ENCODE measurements around the gene DENND1A.
"Not testable (repeated sequence)": the region's sequence is repeated elsewhere in the genome, so short reads cannot be mapped to it uniquely, and the experiment has no call there.

DENND1A gene

DNA sequence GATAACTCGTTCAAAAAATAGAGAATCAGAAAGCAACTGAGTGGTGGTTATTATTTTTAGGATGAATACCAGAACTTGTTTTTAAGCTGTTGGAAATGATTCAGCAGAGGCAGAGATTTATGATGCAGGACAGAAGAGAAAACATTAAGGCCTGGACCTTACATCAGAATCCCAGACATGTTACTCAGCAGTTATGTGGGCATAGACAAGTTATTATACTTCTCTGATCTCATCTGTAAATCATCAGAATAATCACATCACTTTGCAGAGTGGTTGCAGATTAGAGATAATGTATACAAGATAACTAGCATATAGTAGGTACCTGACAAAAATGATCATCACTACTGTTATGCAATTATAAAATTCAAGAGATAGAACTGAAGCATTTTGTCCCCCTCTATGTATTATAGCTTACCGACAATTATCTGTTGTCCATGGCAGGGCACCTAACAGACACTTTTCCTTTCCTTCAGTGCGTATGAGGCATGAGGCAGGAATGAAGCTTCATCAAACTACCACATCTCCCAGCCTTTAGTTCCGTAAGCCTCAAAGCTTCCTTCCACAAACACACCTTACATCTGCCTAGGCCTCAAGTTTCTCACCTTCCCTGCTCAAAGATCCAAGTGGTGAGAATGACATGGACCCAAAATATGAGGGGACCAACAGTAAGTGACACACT lies 165.9 kb downstream of the DENND1A start:
- no peak for DNase-seq (ENCODE audit: low read depth)

DNA sequence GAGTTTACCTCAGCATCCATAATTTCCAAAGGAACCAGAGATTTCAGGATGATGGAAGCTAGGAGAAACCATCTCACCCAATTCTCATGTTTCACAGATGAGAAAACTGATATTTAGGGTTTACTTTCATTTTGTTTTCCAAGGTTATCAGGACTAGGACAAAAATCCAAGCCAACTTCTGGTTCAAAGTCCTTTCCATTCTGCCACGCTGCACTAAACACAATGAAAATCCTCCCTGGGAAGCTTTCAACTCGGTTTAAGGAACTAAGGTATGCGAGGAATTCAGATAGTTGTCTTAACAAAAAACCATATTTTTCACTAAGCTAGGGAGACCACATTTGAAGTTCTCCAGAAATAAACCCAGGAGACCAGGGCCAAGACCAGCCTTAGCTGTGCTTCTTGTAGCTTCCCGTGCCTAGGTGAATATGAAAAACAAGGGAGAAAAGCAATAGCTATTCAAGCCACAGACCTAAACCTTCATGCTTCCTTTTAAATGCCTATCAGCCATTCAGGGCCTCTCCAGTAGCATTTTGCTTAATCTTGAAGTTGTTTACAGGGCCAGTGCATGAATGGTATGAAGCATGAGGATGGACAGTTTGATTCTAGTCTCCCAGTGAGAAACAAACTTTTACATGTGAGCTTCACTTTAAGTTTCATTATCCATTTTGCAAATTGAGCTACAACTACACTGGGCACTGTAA lies 167.9 kb downstream of the DENND1A start:
- DNase-seq (ENCODE audit: low read depth): no peak

DNA sequence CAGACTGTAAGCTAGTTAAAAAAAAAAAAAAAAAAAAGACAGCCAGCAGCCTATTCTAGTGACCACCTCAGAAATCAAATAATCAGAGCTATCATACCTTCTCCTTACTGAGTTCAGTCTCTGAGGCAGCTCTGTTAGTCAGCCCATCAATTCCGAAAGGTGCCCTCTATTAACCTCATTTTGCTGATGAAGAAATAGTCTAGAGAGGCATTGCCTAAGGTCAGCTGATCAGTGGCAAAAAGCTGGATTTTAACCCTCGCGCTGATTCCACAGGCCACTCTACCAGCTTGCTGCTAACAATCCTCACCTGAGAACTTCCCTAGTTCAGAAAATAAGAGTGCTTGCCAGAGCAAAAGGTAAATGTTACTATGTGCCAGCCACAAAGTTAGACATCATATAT lies 172.0 kb downstream of the DENND1A start:
- DNase-seq (ENCODE audit: low read depth): no peak

DNA sequence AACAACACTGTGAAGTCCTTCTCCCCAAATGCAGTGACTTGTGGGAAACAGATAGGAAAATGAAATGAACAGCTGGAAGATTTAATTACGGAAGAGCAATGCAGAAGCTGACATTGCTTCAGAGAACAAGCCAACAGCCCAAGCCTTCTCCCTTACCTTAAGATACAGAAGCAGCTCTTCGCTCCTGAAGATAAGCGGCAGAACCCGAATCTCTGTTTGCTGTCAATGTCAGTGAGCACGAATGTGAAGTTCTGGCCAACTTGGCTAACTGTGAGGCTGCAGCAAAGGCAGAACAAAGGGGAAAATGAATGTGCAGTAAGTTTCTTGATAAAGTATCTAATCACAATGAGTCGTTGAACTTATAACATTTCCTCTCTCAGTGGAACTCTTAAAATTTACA lies 172.4 kb downstream of the DENND1A start:
- no peak for DNase-seq (ENCODE audit: low read depth)

DNA sequence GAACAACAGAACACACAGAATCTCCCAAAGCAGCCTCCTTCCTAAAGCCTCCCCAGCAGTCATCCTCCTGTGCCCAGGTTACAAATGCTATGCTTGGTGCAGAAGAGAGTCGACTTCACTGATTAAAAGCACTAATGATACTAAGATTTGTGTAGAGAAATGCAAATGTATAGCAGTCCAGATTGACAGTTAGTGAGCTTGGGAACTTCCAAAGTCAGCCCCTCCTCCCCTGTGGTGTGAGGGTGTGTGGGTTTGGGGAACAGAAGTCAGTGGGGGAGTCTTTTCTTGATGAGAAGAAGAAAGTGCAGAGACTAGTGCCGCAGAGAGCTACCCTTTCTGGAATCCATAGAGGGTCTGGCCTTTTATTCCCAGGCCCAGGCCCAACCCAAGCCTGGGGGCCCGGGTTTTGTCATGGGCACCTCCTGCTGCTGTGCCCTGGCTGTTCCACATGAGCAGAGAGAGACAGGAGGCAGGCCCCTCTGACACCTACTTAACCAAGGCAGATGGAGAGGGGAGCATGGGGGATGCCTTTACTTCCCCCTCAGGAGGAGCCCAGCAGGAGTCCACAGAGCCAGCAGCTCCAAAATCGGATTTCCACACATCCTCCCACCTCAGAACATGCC lies 173.3 kb downstream of the DENND1A start:
- DNase-seq (ENCODE audit: low read depth): no peak

DNA sequence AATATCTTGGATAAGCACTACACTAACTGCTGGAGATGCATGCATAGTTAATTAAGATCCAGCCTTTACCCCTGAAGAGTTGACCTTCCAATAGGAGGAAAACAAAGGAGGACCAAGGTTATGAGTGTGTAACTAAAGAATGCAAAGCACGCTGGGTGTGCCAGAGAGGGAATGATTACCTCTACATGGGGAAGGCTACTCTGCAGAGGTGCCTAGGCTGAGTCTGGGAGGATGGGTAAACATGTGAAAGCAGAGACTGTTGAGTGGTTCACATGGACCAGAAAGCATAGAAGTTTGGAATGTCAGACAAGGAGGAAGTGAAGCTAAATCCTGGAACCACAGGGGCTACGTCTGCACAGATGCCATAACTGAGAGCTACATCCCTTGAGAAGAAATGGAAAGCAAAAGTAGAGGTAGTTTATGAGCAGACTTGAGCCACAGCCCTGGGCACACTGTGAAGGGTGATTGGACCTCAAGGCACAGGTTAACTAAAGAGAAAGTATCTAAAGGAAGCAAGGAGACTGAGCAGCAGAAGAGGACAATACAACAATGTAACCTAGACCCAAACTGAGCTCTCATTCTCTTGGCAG lies 176.2 kb downstream of the DENND1A start:
- no peak for DNase-seq (ENCODE audit: low read depth)

DNA sequence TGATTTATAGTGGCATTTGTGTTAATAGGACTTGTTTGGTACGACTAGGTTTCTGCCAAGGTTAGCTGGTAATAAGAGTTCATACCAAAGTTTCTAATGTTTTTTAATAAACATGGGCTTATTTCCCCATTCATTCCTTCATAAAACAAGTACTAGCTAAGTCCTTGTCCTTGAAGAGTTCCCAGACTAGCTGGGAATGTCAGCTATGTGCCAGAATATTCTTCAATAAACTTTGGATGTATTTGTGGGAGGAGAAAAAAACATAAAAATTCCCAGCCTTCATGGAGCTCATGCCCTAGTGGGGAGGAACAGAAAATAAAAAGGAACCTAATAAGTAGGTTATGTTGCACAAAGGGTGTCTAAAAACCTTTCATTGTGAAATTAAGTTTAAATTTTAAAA lies 176.9 kb downstream of the DENND1A start:
- DNase-seq (ENCODE audit: low read depth): no peak

DNA sequence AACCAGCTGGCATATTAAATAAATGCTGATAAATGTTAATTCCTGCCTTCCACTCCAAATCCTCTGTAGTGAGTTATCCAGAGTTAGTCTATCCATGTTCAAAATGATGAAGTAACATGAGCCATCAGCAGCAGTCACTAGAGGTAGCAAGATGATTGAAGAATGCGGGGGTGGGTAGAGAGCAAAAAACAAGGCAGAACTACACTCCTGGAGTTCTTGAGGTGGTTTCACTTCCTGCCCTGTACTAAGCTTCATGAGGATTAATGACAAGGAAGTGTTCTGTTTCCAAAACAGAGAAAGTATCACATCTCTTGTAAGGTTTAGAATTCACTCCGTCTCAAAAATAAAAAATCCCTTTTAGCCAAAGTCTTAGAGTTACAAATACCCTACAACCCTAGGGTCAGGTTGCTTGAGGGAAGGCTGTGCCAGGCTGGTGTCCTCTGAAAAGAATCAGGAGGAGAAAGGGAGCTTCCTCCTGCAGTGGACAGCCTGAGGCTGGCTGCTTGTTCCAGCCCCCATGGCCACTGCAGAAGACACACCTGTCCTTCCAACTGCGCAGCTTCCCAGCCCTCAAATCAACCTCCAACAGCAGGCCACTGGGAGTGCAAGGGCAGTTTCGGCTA lies 180.2 kb downstream of the DENND1A start:
- DNase-seq (ENCODE audit: low read depth): no peak

DNA sequence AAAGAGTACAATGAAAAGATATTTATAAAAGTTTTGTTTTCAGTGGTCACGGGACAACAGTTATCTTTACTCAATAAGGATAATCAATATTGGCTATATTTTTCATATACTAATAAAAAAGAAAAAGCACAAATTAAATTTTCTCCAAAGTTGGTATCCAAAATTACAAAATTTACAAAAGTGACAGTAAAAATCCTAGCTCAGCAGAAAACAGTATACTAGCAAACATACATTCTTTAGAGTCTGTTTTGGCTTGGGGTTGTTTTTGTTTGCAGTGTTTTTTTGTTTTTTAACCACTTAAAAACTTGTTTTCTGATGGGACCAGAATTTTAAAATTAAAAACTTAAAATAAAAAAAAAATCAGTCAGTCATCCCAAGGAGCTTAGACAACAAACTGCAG lies 183.2 kb downstream of the DENND1A start:
- DNase-seq (ENCODE audit: low read depth): no peak

DNA sequence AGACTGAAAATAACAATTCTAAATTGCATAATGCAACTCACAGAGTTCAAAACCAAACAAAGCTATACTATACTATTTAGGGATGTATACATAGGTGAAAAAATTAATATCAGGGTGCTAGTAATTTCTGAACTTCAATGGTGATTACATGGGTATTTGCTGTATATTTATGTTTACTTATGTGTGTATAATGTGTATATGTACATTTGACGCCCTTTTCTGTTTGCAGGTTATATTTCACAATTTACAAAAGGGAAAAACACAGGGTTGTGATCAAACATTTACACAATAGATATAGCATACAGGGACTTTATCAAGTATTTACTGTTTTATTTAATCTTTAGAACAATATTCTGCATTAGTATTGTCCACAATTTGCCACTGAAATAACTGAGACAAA lies 184.0 kb downstream of the DENND1A start:
- DNase-seq (ENCODE audit: low read depth): no peak

DNA sequence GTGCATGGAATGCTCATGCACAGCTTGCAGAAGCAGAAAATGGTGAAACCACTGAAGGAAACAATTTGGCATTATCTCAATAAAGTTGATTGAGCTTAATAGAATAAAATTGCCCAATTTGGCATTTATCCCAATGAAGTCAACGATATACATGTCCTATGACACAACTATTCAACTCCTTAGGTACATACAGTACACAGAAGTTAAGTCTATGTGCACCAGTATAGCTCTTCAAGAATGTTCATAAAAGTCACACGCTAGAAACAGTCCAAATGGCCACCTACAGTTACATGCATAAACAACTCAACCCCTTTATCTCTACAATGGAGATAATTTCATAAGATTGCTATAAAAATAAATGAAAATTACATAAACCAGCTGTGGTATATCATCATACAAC lies 184.5 kb downstream of the DENND1A start:
- no peak for DNase-seq (ENCODE audit: low read depth)

DNA sequence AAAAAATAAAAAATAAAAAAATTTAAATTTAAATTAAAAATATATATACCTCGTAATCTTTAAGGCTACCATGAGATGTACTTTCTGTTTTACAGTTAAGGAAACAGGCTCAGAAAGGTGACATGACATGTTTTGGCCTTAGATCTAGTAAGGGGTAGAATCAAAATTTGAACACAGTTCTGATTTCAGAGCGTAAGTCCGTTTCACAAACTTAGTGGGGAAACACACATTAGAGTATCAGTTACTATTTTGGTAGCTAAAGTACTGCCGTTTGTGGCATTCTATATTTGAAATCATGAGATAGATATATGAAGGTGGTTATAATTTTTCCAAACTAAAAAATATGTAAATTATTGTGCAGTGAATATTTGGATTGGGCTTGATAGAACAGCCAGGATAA lies 186.2 kb downstream of the DENND1A start:
- DNase-seq (ENCODE audit: low read depth): no peak

DNA sequence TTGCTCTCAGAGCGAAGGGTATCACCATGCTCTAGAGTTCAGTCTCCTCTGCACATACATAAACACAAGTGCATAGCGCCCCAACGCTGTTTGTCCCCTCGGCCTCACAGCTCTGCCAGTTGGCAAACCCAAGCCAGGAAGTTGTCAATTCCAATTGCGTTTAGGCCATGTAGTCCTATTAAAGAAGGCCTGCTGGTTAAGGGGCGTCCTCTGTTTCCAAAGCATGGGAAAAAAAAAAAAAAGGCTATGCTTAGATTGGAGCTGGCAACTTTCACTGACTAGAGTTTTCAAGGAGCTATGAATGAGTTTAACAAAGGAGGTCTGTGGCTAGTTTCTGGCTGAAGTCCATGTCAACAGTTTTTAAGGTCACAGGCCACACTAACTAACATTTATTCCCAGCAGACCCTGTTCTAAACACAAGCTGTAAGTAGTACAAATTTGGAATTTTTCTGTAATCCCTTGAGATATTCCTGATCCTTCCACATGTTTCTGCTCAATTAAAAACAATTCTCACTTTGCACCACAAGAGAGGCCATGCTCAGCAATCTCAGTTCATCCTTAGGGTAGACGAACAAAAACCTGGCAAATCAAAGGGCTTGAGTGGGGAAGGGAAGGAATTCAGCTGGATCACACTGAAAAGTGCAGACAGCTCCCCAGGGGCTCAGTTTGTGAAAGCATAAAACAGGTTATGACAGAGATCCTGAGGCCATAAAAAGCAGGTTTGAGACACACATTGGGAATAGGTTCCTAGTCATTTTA lies 187.7 kb downstream of the DENND1A start:
- DNase-seq (ENCODE audit: low read depth): no peak

DNA sequence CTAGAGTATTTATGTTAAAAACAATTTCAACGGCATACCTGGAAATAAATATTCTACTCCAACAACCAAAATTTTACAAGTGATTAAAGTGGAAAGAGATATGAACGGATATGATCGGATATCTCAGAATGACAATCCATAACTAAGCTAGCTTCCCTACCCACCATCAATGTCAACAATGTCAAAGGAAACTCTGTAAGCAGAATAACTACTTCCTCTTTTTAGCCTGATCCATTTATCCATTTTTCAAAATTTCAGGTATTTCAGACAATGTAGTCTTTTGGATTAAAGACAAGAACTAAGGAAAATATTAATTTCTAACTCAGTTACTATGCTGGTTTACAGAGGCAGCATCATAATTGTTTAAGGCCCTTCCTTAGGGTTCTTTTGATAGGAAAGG lies 188.7 kb downstream of the DENND1A start:
- no peak for DNase-seq (ENCODE audit: low read depth)

DNA sequence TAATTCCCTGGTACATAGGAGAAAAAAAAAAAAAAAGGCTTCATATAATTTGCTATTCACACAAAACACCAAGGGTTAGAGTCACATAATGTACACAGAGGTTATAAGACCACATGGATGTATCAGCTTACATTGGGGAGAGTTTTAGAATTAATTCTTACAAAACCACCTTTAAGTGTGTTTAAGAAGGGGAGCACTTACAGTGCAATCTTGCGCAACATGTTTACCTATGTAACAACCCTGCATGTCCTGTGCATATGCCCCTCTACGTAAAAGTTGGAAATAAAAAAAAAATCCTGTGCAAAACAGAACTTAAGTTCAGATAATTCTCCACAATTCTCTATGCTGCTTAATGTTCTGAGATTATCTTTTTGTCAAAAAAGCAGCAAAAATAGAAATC lies 190.0 kb downstream of the DENND1A start:
- DNase-seq (ENCODE audit: low read depth): no peak

DNA sequence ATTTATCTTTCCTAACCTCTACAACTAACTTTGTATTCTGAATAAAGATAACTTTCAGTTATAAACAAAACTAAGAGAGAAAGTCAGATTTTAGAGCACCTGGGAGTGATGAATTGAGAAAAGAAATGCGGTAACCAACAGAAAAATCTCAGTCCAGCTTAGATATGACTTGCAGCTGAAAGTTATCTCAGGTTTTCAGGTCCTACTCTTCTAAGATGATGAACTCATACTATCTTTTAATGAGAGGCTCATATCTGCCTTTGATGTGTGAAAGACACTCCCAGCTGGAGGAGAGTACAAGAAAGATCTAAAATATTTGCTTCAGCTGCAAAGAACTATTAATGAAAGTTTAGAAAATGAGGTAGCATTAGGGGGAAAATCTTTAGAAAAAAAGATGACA lies 190.5 kb downstream of the DENND1A start:
- DNase-seq (ENCODE audit: low read depth): no peak

DNA sequence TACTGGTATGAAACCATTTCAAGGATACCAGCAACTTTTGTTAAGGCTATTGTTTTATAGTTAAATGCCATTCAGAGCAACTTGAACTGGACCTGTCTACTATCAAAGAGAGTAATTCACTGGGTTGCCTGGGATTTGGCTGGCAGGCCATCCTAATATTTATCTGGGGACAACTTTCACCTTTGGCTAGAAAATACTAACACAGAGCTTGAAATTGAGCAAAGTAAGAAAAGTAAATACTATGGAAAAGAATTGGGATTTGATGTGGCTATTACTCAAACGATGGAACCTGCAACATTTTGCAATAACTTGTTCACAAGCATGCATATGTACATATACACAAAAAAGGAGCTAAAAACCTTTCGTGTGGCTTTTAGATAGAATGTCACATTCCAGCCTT lies 191.3 kb downstream of the DENND1A start:
- DNase-seq (ENCODE audit: low read depth): no peak

DNA sequence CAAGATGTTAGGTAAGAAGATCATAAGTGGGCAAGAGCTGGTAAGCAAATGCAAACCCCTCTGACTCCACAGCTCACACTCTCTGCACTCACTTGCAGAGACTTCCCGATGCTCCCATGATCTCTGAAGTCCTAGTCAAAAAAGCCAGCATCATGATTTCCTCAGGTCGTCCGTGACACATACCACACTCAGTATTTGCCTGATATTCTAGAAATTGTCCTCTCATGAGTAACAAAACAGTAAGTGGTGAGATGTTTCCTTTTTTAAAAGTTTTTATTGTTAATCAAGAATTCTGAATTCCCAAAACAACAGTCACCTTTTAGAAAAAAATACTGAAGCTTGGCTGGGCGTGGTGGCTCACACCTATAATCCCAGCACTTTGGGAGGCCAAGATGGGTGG lies 194.6 kb downstream of the DENND1A start:
- DNase-seq (ENCODE audit: low read depth): no peak

DNA sequence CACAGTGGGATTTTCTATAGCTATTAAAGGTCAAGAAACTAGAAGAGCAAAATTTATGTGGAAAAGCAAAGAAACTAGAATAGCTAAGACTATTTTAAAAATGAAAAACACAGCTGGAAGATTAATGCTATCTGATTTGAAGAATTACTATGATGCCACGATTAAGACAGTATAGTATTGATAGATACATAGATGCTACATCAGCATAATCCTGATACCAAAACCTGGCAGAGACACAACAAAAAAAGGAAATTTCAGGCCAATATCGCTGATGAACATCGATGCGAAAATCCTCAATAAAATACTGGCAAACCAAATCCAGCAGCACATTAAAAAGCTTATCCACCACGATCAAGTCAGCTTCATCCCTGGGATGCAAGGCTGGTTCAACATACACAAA lies 201.4 kb downstream of the DENND1A start:
- not testable (repeated sequence) for DNase-seq (ENCODE audit: low read depth)

DNA sequence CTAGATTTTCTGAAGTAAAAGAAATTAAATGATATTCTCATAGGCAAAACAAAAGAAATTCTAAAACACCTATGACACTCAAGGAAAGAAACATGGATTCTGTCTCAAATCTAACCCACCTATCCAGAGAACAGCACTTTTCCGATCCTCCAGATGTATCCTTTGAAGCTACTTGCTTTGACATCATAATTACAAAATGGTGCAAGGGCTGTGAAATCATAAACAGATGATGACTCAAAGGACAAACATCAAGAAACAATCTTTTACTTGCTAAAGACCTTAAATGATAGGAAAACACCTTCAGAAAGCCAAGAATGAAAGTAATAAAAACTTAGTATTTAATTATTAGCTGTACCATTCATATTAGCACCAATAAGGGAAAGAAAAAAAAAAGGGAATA lies 202.6 kb downstream of the DENND1A start:
- no peak for DNase-seq (ENCODE audit: low read depth)

DNA sequence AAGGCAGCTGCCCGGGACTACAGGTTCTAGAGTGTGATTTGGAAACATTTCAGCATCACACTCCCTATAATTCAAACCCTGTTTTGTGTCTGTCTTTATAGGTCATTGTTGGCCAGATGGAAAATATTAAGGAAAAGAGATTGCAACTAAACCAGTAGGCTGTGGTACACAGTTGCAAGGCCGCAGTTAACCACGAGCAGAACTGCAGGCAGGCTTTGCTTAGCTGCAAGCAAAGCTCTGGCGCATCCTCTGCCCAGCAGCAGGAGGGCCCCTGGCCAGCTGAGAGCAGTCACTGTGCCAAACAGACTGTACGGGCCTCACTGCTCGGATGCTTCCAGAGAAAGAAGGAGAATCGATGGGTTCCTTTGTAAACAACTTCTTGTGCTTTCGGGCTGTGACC lies 204.5 kb downstream of the DENND1A start:
- DNase-seq (ENCODE audit: low read depth): no peak

DNA sequence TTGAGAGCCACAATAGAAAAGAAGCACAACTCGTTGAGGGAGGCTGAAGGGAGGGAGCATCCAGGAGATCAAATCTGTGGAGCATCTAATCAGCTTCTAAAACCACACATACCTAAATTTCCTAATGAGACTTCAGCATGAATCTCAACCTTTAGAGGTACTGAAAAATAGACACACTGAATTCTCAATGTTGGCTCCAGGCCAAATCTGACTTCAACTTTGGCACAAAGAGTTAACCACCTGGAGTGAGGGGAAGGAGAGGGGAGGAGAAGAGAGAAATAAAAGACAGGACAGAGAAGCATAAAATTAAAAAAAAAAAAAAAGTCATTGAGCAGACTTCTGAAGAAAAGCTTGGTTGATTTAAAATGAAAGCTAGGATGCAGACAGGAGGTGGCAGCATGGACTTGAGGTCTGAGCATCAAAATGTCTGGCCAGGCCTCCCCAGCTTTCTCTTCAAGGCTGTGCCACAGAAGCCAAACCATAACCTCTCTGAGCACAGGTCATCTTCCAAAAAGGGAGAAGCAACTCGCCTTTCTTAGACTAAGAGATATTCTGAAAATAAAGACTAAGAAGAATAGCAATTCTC lies 205.6 kb downstream of the DENND1A start:
- DNase-seq (ENCODE audit: low read depth): no peak
